HG02840 (cell line): ENCODE measurements around the gene UNC79.
A peak's percentile ranks its signal among the peaks of the same experiment; 100 is the strongest.
"Not testable (repeated sequence)": the region's sequence is repeated elsewhere in the genome, so short reads cannot be mapped to it uniquely, and the experiment has no call there.

Experiments used
- ATAC-seq: cut with Tn5 transposase; IDR thresholded peaks from one replicate; pipeline ENCODE4 v1.9.1; 2021; ENCODE audit warnings: mild to moderate bottlenecking, moderate library complexity, moderate number of reproducible peaks; ENCODE audit not compliant: unreplicated experiment, low FRiP score

UNC79 gene

GRCh38 chr14:93490001-93490400 lies 59.3 kb downstream of the UNC79 start:
- ATAC-seq, result no peak

- ATAC-seq, result no peak
Measured at GRCh38 chr14:93493054-93493453, 62.3 kb downstream of the UNC79 start.

- ATAC-seq, result not testable (repeated sequence)
Measured at GRCh38 chr14:93493622-93494021, 62.9 kb downstream of the UNC79 start.

GRCh38 chr14:93496856-93497741 lies 66.4 kb downstream of the UNC79 start:
- ATAC-seq, result no peak

- no peak for ATAC-seq
Measured at GRCh38 chr14:93510056-93510455, 79.3 kb downstream of the UNC79 start.

GRCh38 chr14:93511001-93511400 lies 80.3 kb downstream of the UNC79 start:
- ATAC-seq, result no peak

- no peak for ATAC-seq
Measured at GRCh38 chr14:93520053-93520607, 89.4 kb downstream of the UNC79 start.

- ATAC-seq, result no peak
Measured at GRCh38 chr14:93522221-93522620, 91.5 kb downstream of the UNC79 start.

GRCh38 chr14:93525216-93525615 lies 94.5 kb downstream of the UNC79 start:
- ATAC-seq, result not testable (repeated sequence)

- ATAC-seq, result no peak
Measured at GRCh38 chr14:93525696-93526451, 95.1 kb downstream of the UNC79 start.

GRCh38 chr14:93527203-93527607 lies 96.5 kb downstream of the UNC79 start:
- ATAC-seq, result no peak

GRCh38 chr14:93528884-93529558 lies 98.3 kb downstream of the UNC79 start:
- no peak for ATAC-seq

GRCh38 chr14:93531644-93532043 lies 100.9 kb downstream of the UNC79 start:
- no peak for ATAC-seq

GRCh38 chr14:93532541-93532940 lies 101.8 kb downstream of the UNC79 start:
- no peak for ATAC-seq

- no peak for ATAC-seq
Measured at GRCh38 chr14:93533437-93533836, 102.7 kb downstream of the UNC79 start.

- peak; percentile 70 for ATAC-seq
Measured at GRCh38 chr14:93533842-93534241, 103.1 kb downstream of the UNC79 start.

- no peak for ATAC-seq
Measured at GRCh38 chr14:93535537-93535936, 104.8 kb downstream of the UNC79 start.

GRCh38 chr14:93536945-93537344 lies 106.2 kb downstream of the UNC79 start:
- no peak for ATAC-seq

GRCh38 chr14:93537951-93538350 lies 107.2 kb downstream of the UNC79 start:
- ATAC-seq, result no peak

GRCh38 chr14:93538413-93538812 lies 107.7 kb downstream of the UNC79 start:
- no peak for ATAC-seq

GRCh38 chr14:93540235-93540634 lies 109.5 kb downstream of the UNC79 start:
- ATAC-seq, result no peak
